ENCODE data around the gene HBS1L.

DNA sequence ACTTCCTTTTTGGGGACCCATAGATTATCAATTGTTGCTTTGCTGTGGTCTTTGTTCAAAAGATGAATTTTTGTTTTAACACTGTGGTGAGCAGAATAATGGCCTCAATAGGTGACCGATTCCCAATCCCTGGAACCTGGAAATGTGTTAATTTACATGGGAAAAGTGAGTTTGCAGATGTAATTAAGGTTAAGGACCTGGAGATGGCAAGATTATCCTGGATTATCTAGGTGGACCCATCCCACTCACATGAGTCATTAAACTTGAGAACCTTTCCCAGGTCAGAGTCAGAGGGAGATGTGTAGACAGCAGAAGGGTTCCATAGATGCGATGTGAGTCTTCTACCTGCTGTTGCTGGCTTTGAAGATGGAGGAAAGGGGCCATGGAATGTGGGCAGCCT is 36.2 kb upstream of the HBS1L start:
- TF ChIP-seq SUZ12 (IDR thresholded peaks at IDR 0.05; ENCODE audit: extremely low read depth, insufficient read depth, insufficient read length) = no peak
- TF ChIP-seq YY1 (IDR thresholded peaks at IDR 0.05; ENCODE audit: insufficient read depth, insufficient read length) = no peak
- TF ChIP-seq ZNF274 (IDR thresholded peaks at IDR 0.05; ENCODE audit: low read depth, low read length) = no peak
